Tibial artery (tissue), 4 donors: ENCODE measurements around the gene ADGRL3.

Experiments
- DNase-seq, 2 donors: peaks; one replicate each; pipeline ENCODE4 v3.0.0-alpha.2; 2019
- H3K27ac ChIP-seq, 2 donors: fragments of 200-600 bp; sonication (generic) in 1 of 2; 1 replicate in 1 of 2; 2 replicates in 1 of 2; pipeline ENCODE4 v1.5.1; 2018 to 2019; ENCODE audit warnings: mild to moderate bottlenecking in 1 of 2
- H3K27me3 ChIP-seq, 2 donors: fragments of 200-600 bp; sonication (generic) in 1 of 2; one replicate each; pipeline versions ENCODE4 v1.5.1 to v1.6.0; 2016 to 2019
- H3K36me3 ChIP-seq, 3 donors: fragments of 200-600 bp; sonication (generic) in 2 of 3; one replicate each; pipeline ENCODE4 v1.5.1; 2016 to 2019; ENCODE audit warnings: mild to moderate bottlenecking in 2 of 3
- H3K4me1 ChIP-seq, 4 donors: fragments of 200-600 bp; sonication (generic) in 2 of 4; 1 replicate in 3 of 4; 2 replicates in 1 of 4; pipeline ENCODE4 v1.5.1; 2016 to 2019
- H3K4me3 ChIP-seq, 2 donors: fragments of 200-600 bp; sonication (generic) in 1 of 2; 1 replicate in 1 of 2; 2 replicates in 1 of 2; pipeline ENCODE4 v1.5.1; 2018 to 2019; ENCODE audit warnings: mild to moderate bottlenecking in 2 of 2
- H3K9me3 ChIP-seq, 3 donors: fragments of 200-600 bp; sonication (generic) in 1 of 3; one replicate each; pipeline ENCODE4 v1.5.1; 2016 to 2019
- intact Hi-C: fragments of 100-400 bp; cut with DNase I; formaldehyde crosslinking; loops from one replicate; pipeline ENCODE4 v1.15.0; 2023; ENCODE audit warnings: low total_unique reads
- TF ChIP-seq, protein P1 (sequence below), 2 experiments: fragments of 200-600 bp in 1 of 2; fragments of 450-650 bp in 1 of 2; IDR thresholded peaks; one replicate each; pipeline ENCODE4 v1.5.1; 2017 to 2019; ENCODE audit warnings: antibody characterized with exemption in 2 of 2, mild to moderate bottlenecking in 1 of 2, moderate library complexity in 1 of 2

Gene ADGRL3

DNA sequence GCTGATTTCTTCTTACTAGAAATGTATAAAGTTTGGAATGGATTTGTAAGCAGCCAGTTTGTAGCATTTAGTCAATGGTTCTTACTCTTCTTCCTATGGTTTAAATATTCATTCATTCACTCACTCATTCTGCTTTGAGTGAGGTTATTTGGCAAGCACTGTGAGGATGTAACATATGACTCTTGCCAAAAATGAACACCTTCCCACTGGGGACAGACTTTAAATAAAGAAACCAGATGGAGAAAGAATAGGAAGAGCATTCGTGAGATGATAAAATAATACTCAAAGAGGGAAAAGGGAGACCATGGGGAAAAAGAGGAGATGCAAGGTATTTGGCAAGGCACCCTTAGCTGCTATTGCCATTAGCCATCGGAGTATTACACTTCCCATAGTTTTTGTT lies 586.1 kb downstream of the ADGRL3 start:
- H3K9me3 ChIP-seq: no peaks in the 10 kb centered on the region
- no peak overlapping the region for H3K4me3 ChIP-seq
- H3K4me1 ChIP-seq: peaks cover 0 to 41% (median 3%) of the 10 kb centered on the region in 4 donors
- H3K36me3 ChIP-seq: no peaks in the 10 kb centered on the region
- intact Hi-C loops: no loop called here
- no peaks in the 10 kb centered on the region for H3K27me3 ChIP-seq
- TF ChIP-seq, protein P1, sequence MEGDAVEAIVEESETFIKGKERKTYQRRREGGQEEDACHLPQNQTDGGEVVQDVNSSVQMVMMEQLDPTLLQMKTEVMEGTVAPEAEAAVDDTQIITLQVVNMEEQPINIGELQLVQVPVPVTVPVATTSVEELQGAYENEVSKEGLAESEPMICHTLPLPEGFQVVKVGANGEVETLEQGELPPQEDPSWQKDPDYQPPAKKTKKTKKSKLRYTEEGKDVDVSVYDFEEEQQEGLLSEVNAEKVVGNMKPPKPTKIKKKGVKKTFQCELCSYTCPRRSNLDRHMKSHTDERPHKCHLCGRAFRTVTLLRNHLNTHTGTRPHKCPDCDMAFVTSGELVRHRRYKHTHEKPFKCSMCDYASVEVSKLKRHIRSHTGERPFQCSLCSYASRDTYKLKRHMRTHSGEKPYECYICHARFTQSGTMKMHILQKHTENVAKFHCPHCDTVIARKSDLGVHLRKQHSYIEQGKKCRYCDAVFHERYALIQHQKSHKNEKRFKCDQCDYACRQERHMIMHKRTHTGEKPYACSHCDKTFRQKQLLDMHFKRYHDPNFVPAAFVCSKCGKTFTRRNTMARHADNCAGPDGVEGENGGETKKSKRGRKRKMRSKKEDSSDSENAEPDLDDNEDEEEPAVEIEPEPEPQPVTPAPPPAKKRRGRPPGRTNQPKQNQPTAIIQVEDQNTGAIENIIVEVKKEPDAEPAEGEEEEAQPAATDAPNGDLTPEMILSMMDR (IDR thresholded peaks at IDR 0.05): no peak
- no peak for DNase-seq
- no peak overlapping the region for H3K27ac ChIP-seq

DNA sequence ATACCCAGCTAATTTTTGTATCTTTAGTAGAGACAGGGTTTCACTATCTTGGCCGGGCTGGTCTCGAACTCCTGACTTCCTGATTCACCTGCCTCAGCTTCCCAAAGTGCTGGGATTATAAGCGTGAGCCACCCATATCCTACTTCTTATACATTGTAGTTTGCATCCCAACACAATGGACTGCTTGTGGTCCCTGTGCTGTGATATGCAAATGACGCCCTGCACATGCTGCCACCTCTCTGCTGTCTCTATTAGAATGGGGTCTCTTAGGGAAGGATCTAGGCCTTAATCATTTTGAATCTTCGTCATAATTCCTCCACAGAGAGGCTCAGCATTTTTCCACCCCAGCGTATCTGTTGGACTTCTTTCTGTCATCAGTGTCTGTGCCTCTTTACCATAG lies 595.9 kb downstream of the ADGRL3 start:
- Histone ChIP-seq H3K36me3 (no peaks in the 10 kb centered on the region), H3K9me3 (peaks cover 0 to 5% (median 0%) of the 10 kb centered on the region in 3 donors), H3K4me3 (no peak overlapping the region), H3K4me1 (peaks cover 0 to 5% (median 0%) of the 10 kb centered on the region in 4 donors), H3K27me3 (no peaks in the 10 kb centered on the region), H3K27ac (no peak overlapping the region)
- intact Hi-C loops: no loop called here
- DNase-seq: no peak
- TF ChIP-seq, protein P1 (IDR thresholded peaks at IDR 0.05): no peak

DNA sequence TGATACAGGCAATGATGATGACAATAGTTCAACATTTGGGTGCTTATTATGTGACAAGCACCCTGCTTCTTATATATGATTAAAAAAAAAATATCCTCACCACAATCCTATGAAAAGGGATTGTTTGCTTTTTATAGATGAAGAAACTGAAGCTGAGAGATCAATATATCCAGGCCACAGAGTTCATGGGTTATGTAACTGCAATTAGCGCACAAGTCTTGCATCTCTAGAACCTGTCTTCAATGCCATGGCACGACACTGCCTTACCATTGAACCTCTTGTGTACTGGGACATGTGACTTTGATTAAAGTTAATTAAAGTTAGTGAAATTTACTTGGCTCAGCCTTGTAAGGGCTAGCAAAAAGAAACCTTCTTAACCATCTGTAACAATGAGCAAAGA lies 599.7 kb downstream of the ADGRL3 start:
- Histone ChIP-seq H3K27ac (no peak overlapping the region), H3K36me3 (no peaks in the 10 kb centered on the region), H3K4me3 (no peak overlapping the region), H3K27me3 (no peaks in the 10 kb centered on the region), H3K4me1 (peaks cover 0 to 5% (median 0%) of the 10 kb centered on the region in 4 donors), H3K9me3 (no peaks in the 10 kb centered on the region)
- DNase-seq: no peak
- intact Hi-C loops: no loop called here
- TF ChIP-seq, protein P1 (IDR thresholded peaks at IDR 0.05): no peak

DNA sequence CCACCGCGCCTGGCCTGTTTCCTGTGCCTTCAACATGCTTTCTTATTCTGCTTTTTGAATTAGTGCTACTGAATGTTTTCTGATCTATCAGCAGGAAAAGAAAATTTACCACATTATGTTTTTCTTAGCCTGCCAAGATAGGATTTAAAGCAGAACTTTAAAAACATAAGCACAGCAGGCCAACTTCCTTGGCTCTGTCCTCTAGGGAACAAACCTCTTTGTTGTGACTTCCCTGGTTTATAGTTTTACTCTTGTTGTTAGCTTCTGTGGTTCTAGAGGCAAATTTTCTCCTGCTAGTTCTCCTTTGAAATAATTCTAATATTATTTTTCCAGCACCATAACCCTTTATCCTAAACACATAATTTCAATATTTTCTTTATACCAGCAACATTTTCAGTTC lies 605.1 kb downstream of the ADGRL3 start:
- TF ChIP-seq, protein P1 (IDR thresholded peaks at IDR 0.05): no peak
- intact Hi-C loops: no loop called here
- Histone ChIP-seq H3K4me3 (no peak overlapping the region), H3K27ac (no peak overlapping the region), H3K27me3 (no peaks in the 10 kb centered on the region), H3K9me3 (no peaks in the 10 kb centered on the region), H3K4me1 (peaks cover 0 to 11% (median 0%) of the 10 kb centered on the region in 4 donors), H3K36me3 (no peaks in the 10 kb centered on the region)
- no peak for DNase-seq

DNA sequence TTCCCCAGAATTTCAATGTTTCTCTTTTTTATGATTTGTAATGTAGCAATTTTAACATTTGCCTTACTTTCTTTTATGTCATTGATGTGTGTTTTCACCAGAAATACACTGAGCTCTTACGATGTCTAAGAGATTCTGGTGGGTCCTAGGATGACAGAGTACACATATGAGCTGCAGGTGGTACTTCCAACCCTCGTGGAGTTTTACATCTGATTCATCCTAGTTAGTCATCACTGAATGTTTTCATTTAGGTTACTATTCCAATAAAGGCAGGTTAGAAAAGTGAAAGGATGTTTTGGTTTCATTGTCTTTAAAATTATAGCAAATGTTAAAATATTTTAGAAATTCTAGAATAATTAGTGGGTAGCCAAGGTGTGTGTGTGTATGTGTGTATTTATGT lies 605.9 kb downstream of the ADGRL3 start:
- Histone ChIP-seq H3K36me3 (no peaks in the 10 kb centered on the region), H3K27me3 (no peaks in the 10 kb centered on the region), H3K27ac (no peak overlapping the region), H3K9me3 (no peaks in the 10 kb centered on the region), H3K4me3 (no peak overlapping the region), H3K4me1 (peaks cover 0 to 11% (median 0%) of the 10 kb centered on the region in 4 donors)
- no peak for DNase-seq
- TF ChIP-seq, protein P1 (IDR thresholded peaks at IDR 0.05): no peak
- intact Hi-C loops: no loop called here

DNA sequence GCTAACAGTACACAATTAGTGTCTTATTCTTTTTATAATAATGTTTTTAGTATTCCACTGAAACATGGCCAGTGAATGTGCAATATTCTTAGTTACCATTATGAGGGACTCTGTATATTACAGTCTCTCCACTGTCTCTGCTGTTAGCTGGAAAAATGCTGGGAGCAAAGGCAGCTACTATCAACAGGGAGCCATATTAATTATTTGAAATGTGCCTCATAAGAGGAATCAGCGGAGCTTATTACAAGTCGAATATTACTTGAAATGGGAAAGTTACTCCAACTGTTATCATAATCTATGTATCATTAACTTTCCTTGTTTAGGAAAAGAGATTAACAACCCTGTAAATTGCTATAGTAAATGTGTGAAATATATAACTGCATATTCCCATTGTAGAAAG lies 612.0 kb downstream of the ADGRL3 start:
- no peaks in the 10 kb centered on the region for H3K36me3 ChIP-seq
- no peaks in the 10 kb centered on the region for H3K9me3 ChIP-seq
- no peaks in the 10 kb centered on the region for H3K27me3 ChIP-seq
- intact Hi-C loops: no loop called here
- no peak for DNase-seq
- no peak overlapping the region for H3K4me3 ChIP-seq
- TF ChIP-seq, protein P1 (IDR thresholded peaks at IDR 0.05): no peak
- no peaks in the 10 kb centered on the region for H3K4me1 ChIP-seq
- no peak overlapping the region for H3K27ac ChIP-seq
